ENCODE measurements around the gene UPF1.

DNA sequence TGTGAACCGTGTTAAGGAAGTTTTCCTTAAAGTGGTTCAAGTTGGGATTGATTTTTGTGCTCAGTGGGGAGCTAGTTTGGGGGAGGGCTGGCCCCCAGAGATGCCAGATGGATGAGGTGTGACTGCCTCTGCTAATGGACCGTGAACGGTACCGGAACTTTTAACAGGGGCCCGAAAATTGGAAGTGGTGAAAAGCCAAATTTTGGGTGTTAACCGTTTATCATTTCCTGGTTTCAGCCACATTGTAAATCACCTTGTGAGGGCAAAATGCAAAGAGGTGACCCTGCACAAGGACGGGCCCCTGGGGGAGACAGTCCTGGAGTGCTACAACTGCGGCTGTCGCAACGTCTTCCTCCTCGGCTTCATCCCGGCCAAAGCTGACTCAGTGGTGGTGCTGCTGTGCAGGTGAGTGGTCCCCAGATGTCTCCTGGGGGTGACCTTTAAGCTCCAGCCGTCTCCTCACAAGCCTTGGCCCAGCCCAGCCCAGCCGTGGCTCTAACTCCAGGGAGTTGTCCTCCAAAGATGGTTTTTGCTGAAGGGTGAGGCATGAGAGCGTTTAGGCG lies 18.2 kb downstream of the UPF1 start:
- TF ChIP-seq, protein P1, sequence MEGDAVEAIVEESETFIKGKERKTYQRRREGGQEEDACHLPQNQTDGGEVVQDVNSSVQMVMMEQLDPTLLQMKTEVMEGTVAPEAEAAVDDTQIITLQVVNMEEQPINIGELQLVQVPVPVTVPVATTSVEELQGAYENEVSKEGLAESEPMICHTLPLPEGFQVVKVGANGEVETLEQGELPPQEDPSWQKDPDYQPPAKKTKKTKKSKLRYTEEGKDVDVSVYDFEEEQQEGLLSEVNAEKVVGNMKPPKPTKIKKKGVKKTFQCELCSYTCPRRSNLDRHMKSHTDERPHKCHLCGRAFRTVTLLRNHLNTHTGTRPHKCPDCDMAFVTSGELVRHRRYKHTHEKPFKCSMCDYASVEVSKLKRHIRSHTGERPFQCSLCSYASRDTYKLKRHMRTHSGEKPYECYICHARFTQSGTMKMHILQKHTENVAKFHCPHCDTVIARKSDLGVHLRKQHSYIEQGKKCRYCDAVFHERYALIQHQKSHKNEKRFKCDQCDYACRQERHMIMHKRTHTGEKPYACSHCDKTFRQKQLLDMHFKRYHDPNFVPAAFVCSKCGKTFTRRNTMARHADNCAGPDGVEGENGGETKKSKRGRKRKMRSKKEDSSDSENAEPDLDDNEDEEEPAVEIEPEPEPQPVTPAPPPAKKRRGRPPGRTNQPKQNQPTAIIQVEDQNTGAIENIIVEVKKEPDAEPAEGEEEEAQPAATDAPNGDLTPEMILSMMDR (IDR thresholded peaks at IDR 0.05) = no peak
- no peak for TF ChIP-seq POLR2A (IDR thresholded peaks at IDR 0.05)

Measured in adrenal gland (tissue), 5 donors.